ENCODE data around the gene LINGO3.

The LINGO3 gene

GRCh38 chr19:2273356-2274184 lies 34.4 kb downstream of the LINGO3 start:
- peak overlapping the region; percentile 99 for H3K4me3 ChIP-seq (ENCODE audit: low read depth, low read length)
- TF ChIP-seq CTCF (IDR thresholded peaks at IDR 0.05; ENCODE audit: borderline replicate concordance, insufficient read depth, low read depth, low read length): peak; percentile 95

- H3K4me3 ChIP-seq (ENCODE audit: low read depth, low read length): peak overlapping the region; percentile 99
- TF ChIP-seq CTCF (IDR thresholded peaks at IDR 0.05; ENCODE audit: borderline replicate concordance, insufficient read depth, low read depth, low read length): no peak
Observed at GRCh38 chr19:2271234-2272103, 36.5 kb downstream of the LINGO3 start.

- no peak for TF ChIP-seq CTCF (IDR thresholded peaks at IDR 0.05; ENCODE audit: borderline replicate concordance, insufficient read depth, low read depth, low read length)
- H3K4me3 ChIP-seq (ENCODE audit: low read depth, low read length): peak overlapping the region; percentile 99
Observed at GRCh38 chr19:2270423-2271233, 37.3 kb downstream of the LINGO3 start.

- TF ChIP-seq CTCF (IDR thresholded peaks at IDR 0.05; ENCODE audit: borderline replicate concordance, insufficient read depth, low read depth, low read length): no peak
- H3K4me3 ChIP-seq (ENCODE audit: low read depth, low read length): peak overlapping the region; percentile 99
Observed at GRCh38 chr19:2270157-2270422, 37.9 kb downstream of the LINGO3 start.

- peak overlapping the region; percentile 99 for H3K4me3 ChIP-seq (ENCODE audit: low read depth, low read length)
- peak; percentile 28; the same call in 1 of the 2 replicates for TF ChIP-seq CTCF (IDR thresholded peaks at IDR 0.05; ENCODE audit: borderline replicate concordance, insufficient read depth, low read depth, low read length)
Observed at GRCh38 chr19:2269244-2270156, 38.5 kb downstream of the LINGO3 start.

GRCh38 chr19:2268861-2269243 lies 39.1 kb downstream of the LINGO3 start:
- H3K4me3 ChIP-seq (ENCODE audit: low read depth, low read length): peak overlapping the region; percentile 62
- TF ChIP-seq CTCF (IDR thresholded peaks at IDR 0.05; ENCODE audit: borderline replicate concordance, insufficient read depth, low read depth, low read length): no peak
